Measurements from ENCODE around the gene TNFRSF18.
"Not testable (repeated sequence)": the region's sequence is repeated elsewhere in the genome, so short reads cannot be mapped to it uniquely, and the experiment has no call there.

TNFRSF18 gene

DNA sequence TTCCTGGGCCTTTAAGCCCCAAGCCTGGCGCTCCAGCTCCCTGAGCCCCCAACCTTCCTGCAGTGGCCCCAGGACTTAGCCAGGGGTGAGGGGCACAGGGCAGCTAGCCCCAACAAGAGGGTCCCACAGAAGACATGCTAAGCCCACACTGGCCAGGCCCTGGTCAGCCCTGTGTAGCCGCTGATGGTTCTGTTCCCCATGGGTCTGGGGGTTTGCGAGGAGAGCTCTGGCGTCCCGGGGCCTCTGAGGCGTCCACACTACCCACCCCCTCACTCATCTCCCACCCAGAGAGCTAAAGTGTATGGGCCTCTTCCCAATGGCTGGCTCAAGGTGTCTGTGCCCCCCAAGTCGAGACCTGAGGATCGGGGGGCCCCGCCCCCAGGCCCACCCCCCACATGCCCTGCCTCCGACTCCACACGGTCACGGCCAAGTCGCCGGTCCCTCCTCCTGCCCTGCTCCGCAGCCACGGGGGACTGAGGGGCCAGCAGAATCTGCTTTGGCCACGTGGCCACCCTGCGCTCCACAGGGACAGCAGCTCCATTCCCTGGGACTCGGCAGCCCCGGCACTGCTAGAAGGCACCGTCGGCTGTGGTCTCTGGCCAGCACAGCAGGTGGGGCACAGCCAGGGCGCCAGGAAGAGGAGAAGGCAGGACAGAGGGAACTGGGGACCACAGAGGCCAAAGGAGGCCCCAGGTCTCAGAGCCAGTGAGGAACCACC is 7.8 kb downstream of the TNFRSF18 start:
- no peak for FAIRE-seq
- TF ChIP-seq POLR2A (IDR thresholded peaks at IDR 0.05; ENCODE audit: low read depth, low read length) (no peak), POLR2AphosphoS5 (IDR thresholded peaks at IDR 0.05; ENCODE audit: low read depth, low read length) (no peak), TAF1 (IDR thresholded peaks at IDR 0.05; ENCODE audit: borderline replicate concordance, low read depth, low read length) (no peak)
- no peak for DNase-seq (ENCODE audit: insufficient read length)

DNA sequence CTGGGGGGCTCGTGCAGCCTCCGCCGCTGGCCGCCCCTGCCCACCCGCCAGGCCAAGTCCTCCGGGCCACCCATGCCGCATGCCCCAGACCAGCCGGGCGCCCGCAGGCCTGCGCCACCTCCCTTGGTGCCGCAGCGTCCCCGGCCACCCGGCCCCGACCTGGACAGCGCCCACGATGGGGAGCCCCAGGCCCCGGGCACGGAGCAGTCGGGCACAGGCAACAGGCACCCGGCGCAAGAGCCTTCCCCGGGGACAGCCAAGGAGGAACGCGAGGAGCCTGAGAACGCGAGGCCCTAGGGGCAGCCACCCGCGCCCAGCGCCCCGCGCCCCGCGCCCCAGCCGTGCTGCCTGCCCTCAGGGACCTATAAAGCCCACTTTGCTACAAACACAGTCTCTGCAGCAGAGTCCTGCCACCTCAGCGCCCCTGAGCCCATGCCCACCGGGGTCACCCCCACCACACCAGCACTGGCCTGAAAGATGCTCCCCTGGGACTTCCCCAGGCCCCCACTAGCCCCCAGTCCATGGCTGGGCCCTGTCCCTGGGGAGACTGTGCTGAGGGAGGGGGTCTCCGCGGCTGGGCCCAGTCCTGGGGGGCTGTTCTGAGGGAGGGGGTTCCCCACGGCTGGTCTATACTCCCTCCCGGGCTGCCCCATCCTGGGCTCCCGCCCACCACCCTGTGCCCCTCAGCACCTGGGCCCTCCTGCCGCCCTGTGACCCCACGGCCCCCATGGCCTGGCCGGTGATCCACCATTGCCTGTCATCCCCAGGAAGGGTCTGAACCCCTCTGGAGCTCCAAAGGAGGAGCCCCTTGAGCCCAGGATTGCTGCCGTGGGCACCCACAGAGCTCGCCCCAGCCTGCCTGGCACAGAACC is 8.6 kb downstream of the TNFRSF18 start:
- no peak for FAIRE-seq
- no peak for DNase-seq (ENCODE audit: insufficient read length)

DNA sequence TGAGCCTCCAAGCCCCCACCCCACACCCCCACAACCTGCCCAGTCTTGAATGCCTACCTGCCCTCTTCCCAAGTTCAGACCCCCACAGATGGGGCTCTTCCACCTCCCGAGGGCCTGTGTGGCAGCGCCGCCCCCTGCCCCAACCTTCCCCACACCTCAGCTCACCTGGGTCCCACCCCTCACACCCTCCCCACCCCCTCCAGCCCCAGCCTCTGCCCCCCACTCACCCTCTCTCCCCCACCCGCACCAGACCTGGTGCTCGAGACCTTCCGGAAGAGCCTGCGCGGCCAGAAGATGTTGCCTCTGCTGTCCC is 9.2 kb downstream of the TNFRSF18 start:
- TF ChIP-seq POLR2A (IDR thresholded peaks at IDR 0.05; ENCODE audit: low read depth, low read length) (no peak), TAF1 (IDR thresholded peaks at IDR 0.05; ENCODE audit: borderline replicate concordance, low read depth, low read length) (no peak), POLR2AphosphoS5 (IDR thresholded peaks at IDR 0.05; ENCODE audit: low read depth, low read length) (no peak)
- no peak for DNase-seq (ENCODE audit: insufficient read length)
- FAIRE-seq: no peak

More for the DNA sequence above, 8.6 kb downstream of the TNFRSF18 start:
- TF ChIP-seq TAF1 (IDR thresholded peaks at IDR 0.05; ENCODE audit: borderline replicate concordance, low read depth, low read length) (no peak), POLR2AphosphoS5 (IDR thresholded peaks at IDR 0.05; ENCODE audit: low read depth, low read length) (no peak), POLR2A (IDR thresholded peaks at IDR 0.05; ENCODE audit: low read depth, low read length) (no peak)

DNA sequence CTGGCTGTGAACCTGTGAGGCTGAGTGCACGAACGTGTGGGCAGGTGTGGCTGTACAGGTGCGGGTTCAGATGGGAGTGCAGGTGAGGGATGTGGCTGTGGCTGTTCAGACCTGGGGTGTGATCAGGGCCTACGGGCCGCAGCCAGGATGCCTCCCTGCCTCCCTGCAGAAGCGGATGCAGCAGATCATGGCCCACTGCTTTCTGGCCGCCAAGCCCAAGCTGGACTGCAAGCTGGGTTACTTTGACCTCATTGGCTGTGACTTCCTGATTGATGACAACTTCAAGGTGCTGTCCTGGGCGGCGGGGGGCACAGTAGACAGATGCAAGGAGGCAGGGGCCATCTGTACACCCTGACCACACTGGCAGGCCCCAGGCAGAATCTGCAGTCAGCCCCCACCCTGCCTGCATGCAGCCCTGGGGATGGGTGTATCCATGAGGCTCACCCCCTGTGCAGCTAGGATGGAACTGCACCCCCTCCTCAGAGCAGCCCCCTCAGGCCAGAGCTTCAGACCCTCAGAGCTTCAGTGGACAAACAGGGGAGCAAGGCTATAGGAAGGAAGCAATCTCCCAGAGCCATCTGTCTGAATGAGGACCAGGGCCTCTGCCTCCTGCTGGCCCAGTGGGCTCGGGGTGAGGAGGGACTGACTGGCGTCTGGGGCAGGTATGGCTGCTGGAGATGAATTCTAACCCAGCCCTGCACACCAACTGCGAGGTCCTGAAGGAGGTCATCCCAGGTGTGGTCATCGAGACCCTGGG is 9.8 kb downstream of the TNFRSF18 start:
- DNase-seq (ENCODE audit: insufficient read length) (no peak), FAIRE-seq (no peak)
- no peak for TF ChIP-seq TAF1 (IDR thresholded peaks at IDR 0.05; ENCODE audit: borderline replicate concordance, low read depth, low read length)
- no peak for TF ChIP-seq POLR2A (IDR thresholded peaks at IDR 0.05; ENCODE audit: low read depth, low read length)
- no peak for TF ChIP-seq POLR2AphosphoS5 (IDR thresholded peaks at IDR 0.05; ENCODE audit: low read depth, low read length)

DNA sequence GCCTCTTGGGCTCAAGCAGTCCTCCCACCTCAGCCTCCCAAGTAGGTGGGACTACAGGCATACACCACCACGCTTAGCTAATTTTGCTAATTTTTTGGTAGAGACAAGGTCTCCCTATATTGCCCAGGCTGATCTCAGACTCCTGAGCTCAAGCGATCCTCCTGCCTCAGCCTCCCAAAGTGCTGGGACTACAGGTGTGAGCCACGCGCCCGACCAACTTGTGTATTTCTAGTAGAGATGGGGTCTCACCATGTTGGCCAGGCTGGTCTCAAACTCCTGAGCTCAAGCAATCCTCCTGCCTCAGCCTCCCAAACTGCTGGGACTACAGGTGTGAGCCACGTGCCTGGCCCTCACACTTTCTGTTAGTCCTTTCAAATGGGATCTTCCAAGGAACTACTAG is 10.7 kb downstream of the TNFRSF18 start:
- not testable (repeated sequence) for FAIRE-seq; DNase-seq (ENCODE audit: insufficient read length)

DNA sequence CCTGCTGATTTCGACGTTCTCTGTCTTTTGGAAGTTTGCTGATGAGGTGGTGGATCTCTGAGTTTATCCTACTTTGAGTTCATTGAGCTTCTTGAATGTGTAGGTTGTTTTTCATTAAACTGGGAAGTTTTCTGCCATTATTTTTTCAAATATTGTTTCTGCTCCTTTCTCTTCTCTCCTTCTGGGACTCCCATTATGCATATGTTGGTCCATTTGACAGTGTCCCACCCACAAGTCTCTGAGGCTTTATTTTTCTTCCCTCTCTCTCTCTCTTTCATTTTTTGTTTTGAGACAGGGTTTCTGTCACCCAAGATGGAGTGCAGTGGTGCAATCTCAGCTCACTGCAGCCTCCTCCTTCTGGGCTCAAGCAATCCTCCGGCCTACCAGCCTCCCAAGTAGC is 11.7 kb downstream of the TNFRSF18 start:
- TF ChIP-seq TAF1 (IDR thresholded peaks at IDR 0.05; ENCODE audit: borderline replicate concordance, low read depth, low read length): no peak
- TF ChIP-seq POLR2AphosphoS5 (IDR thresholded peaks at IDR 0.05; ENCODE audit: low read depth, low read length): no peak
- TF ChIP-seq POLR2A (IDR thresholded peaks at IDR 0.05; ENCODE audit: low read depth, low read length): no peak
- FAIRE-seq (no peak), DNase-seq (ENCODE audit: insufficient read length) (no peak)

DNA sequence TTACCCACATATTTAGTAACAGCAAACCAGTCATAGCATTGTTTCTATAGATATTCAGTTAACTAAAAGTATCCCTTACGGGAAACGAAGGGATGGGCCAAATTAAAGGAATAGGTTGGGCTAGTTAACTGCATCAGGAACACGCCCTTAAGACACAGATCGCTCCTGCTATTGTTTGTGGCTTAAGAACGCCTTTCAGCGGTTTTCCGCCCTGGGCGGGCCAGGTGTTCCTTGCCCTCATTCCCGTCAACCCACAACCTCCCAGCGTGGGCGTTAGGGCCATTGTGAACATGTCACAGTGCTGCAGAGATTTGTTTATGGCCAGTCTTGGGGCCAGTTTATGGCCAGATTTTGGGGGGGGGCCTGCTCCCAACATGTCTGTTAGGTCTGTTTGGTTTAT is 14.7 kb downstream of the TNFRSF18 start:
- TF ChIP-seq POLR2AphosphoS5 (IDR thresholded peaks at IDR 0.05; ENCODE audit: low read depth, low read length) (no peak), POLR2A (IDR thresholded peaks at IDR 0.05; ENCODE audit: low read depth, low read length) (no peak), TAF1 (IDR thresholded peaks at IDR 0.05; ENCODE audit: borderline replicate concordance, low read depth, low read length) (no peak)
- FAIRE-seq: no peak
- DNase-seq (ENCODE audit: insufficient read length): no peak

DNA sequence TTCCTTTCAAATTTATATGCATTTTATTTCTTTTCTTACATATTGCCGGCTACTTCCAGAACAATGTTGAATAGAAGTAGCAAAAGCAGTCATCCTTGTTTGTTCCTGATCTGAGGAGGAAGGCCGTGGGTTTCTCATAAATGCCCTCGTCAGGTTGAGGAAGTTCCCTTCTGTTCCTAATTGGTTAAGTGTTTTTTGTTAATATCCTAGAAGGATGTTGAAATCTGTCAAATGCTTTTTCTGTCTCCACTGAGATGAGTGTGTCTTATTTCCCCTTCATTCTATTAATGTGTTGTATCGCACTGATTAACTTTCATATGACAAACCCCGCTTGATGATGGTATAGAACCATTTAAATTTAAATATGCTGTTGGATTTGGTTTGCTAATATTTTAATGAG is 17.3 kb downstream of the TNFRSF18 start:
- no peak for FAIRE-seq
- no peak for DNase-seq (ENCODE audit: insufficient read length)
- TF ChIP-seq POLR2AphosphoS5 (IDR thresholded peaks at IDR 0.05; ENCODE audit: low read depth, low read length): no peak
- no peak for TF ChIP-seq TAF1 (IDR thresholded peaks at IDR 0.05; ENCODE audit: borderline replicate concordance, low read depth, low read length)
- TF ChIP-seq POLR2A (IDR thresholded peaks at IDR 0.05; ENCODE audit: low read depth, low read length): no peak

DNA sequence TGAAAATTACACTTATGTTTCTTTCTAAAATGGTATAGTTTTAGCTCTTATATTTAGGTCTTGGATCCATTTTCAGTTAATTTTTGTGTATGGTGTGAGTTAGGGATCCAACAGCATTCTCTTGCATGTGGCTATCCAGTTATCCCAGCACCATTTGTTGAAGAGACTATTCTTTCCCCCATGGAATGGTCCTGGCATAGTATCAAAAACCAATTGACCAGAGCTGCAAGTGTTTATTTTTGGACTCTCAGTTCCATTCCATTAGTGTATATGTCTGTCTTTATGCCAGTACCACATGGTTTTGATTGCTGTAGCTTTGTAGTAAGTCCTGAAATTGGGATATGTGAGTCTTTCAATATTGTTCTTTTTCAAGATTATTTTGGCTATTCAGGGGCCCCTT is 18.5 kb downstream of the TNFRSF18 start:
- no peak for TF ChIP-seq TAF1 (IDR thresholded peaks at IDR 0.05; ENCODE audit: borderline replicate concordance, low read depth, low read length)
- TF ChIP-seq POLR2AphosphoS5 (IDR thresholded peaks at IDR 0.05; ENCODE audit: low read depth, low read length): no peak
- no peak for TF ChIP-seq POLR2A (IDR thresholded peaks at IDR 0.05; ENCODE audit: low read depth, low read length)
- no peak for DNase-seq (ENCODE audit: insufficient read length)
- no peak for FAIRE-seq

DNA sequence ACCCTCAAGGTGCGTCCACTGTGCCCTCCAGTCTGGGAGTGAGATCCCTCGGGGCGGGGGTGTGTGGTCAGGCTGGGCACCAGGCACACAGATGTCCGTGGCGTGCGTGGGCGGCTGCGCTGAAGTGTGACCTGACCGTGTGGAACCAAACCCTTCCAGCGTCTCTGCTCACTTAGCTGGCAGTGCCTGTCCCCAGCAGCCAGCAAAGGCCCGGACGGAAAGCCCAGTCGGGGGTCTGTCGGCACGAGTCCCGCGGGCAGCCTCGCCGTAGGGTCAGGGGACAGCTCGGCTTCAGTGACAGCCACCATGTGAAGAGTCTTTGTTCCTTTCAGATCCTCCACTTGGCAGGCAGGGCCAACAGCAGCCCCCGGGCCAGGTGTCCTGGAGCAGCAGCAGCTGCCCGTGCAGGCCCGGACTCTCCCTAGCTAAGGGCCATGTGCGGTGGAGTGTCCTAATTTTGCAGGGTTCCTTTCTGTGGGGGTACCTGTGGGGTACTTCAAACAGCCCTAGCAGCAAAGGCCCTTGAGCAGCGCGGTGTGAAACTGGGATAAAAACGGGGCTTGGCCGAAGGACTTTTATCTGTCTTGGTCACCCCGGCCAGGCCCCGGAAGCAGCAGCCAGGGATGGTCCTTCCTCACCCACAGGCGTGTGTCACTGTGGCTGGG is 21.2 kb downstream of the TNFRSF18 start:
- no peak for FAIRE-seq
- no peak for DNase-seq (ENCODE audit: insufficient read length)
- no peak for TF ChIP-seq POLR2A (IDR thresholded peaks at IDR 0.05; ENCODE audit: low read depth, low read length)
- no peak for TF ChIP-seq POLR2AphosphoS5 (IDR thresholded peaks at IDR 0.05; ENCODE audit: low read depth, low read length)
- no peak for TF ChIP-seq TAF1 (IDR thresholded peaks at IDR 0.05; ENCODE audit: borderline replicate concordance, low read depth, low read length)

Data from GM12892 (cell line).